HG03064 (cell line): Measurements from ENCODE around the gene TMEM62.
"Not testable (repeated sequence)": the region's sequence is repeated elsewhere in the genome, so short reads cannot be mapped to it uniquely, and the experiment has no call there.

Experiments used
- ATAC-seq: cut with Tn5 transposase; IDR thresholded peaks from one replicate; pipeline ENCODE4 v1.9.1; 2021; ENCODE audit warnings: low read depth; ENCODE audit not compliant: unreplicated experiment

TMEM62 gene

GRCh38 chr15:43169888-43170287 lies 36.5 kb downstream of the TMEM62 start:
- ATAC-seq: no peak

GRCh38 chr15:43175656-43176309 lies 42.4 kb downstream of the TMEM62 start:
- not testable (repeated sequence) for ATAC-seq

- ATAC-seq: not testable (repeated sequence)
Observed at GRCh38 chr15:43177147-43177546, 43.8 kb downstream of the TMEM62 start.

- no peak for ATAC-seq
Observed at GRCh38 chr15:43183270-43183669, 49.9 kb downstream of the TMEM62 start.

- ATAC-seq: peak; percentile 5
Observed at GRCh38 chr15:43184407-43185124, 51.2 kb downstream of the TMEM62 start.

GRCh38 chr15:43185157-43186002 lies 52.0 kb downstream of the TMEM62 start, which contains the start of gene CCNDBP1:
Gene CCNDBP1 (plus strand): TSS chr15:43185403. CDS start chr15:43185499, 96 bp downstream.
- ATAC-seq: peak; percentile 90

GRCh38 chr15:43186003-43186353 lies 52.6 kb downstream of the TMEM62 start:
- no peak for ATAC-seq

- no peak for ATAC-seq
Observed at GRCh38 chr15:43187544-43188155, 54.3 kb downstream of the TMEM62 start.

GRCh38 chr15:43189296-43189695 lies 55.9 kb downstream of the TMEM62 start:
- no peak for ATAC-seq

- no peak for ATAC-seq
Observed at GRCh38 chr15:43190178-43190577, 56.8 kb downstream of the TMEM62 start.

GRCh38 chr15:43193710-43194109 lies 60.3 kb downstream of the TMEM62 start:
- ATAC-seq: no peak

- ATAC-seq: no peak
Observed at GRCh38 chr15:43194795-43195194, 61.4 kb downstream of the TMEM62 start.

- ATAC-seq: no peak
Observed at GRCh38 chr15:43196760-43197548, 63.6 kb downstream of the TMEM62 start.

- ATAC-seq: not testable (repeated sequence)
Observed at GRCh38 chr15:43197773-43198172, 64.4 kb downstream of the TMEM62 start.

- ATAC-seq: not testable (repeated sequence)
Observed at GRCh38 chr15:43198556-43198955, 65.2 kb downstream of the TMEM62 start.

- no peak for ATAC-seq
Observed at GRCh38 chr15:43198992-43199391, 65.6 kb downstream of the TMEM62 start.

- ATAC-seq: no peak
Observed at GRCh38 chr15:43199945-43200488, 66.6 kb downstream of the TMEM62 start.

- ATAC-seq: no peak
Observed at GRCh38 chr15:43204016-43204901, 70.9 kb downstream of the TMEM62 start.

GRCh38 chr15:43206054-43206453 lies 72.7 kb downstream of the TMEM62 start:
- ATAC-seq: no peak
